ENCODE measurements around the gene LCN9. TPM values are rescaled to one million over a fixed set of nuclear protein-coding genes. Genes with fewer than 3 reads are reported as not detected.

LCN9 gene
- total and polyA plus RNA-seq, 9 donors = not detected

GRCh38 chr9:135708164-135708563 lies 45.1 kb downstream of the LCN9 start:
- H3K36me3 ChIP-seq = no peaks in the 10 kb centered on the region
- TF ChIP-seq CTCF (IDR thresholded peaks at IDR 0.05) = no peak
- no peak for TF ChIP-seq POLR2A (IDR thresholded peaks at IDR 0.05)
- no peak for TF ChIP-seq EP300 (IDR thresholded peaks at IDR 0.05)
- no peak overlapping the region for H3K4me3 ChIP-seq
- no peaks in the 10 kb centered on the region for H3K9me3 ChIP-seq
- 84 to 89% (median 85%) methylated on average over 4 of the region's 4 CpGs for WGBS, 3 donors
- H3K4me1 ChIP-seq (ENCODE audit: insufficient read depth) = peaks cover 29% of the 10 kb centered on the region
- H3K27ac ChIP-seq = no peak overlapping the region
- no peaks in the 10 kb centered on the region for H3K27me3 ChIP-seq
- intact Hi-C loops (cut with DNase I) = loop anchor here in 3 of 4 donors (10.0 kb wide), 3 partner anchors 103 to 417 kb away; partner anchors contain the start of gene UBAC1 (in 1 of the 3)
- no peak for DNase-seq

GRCh38 chr9:135711391-135711790 lies 48.3 kb downstream of the LCN9 start:
- Histone ChIP-seq H3K27ac (no peak overlapping the region), H3K27me3 (no peaks in the 10 kb centered on the region), H3K4me3 (no peak overlapping the region), H3K4me1 (ENCODE audit: insufficient read depth) (peaks cover 31% of the 10 kb centered on the region), H3K36me3 (no peaks in the 10 kb centered on the region), H3K9me3 (no peaks in the 10 kb centered on the region)
- no peak for DNase-seq
- 83 to 91% (median 84%) methylated on average over 12 of the region's 12 CpGs for WGBS, 3 donors
- intact Hi-C loops (cut with DNase I) = no loop called here
- no peak for TF ChIP-seq EP300 (IDR thresholded peaks at IDR 0.05)
- TF ChIP-seq POLR2A (IDR thresholded peaks at IDR 0.05) = no peak
- no peak for TF ChIP-seq CTCF (IDR thresholded peaks at IDR 0.05)

- Histone ChIP-seq H3K36me3 (no peaks in the 10 kb centered on the region), H3K27ac (peak overlapping the region in 1 of 2 donors; percentile 56), H3K4me3 (no peak overlapping the region), H3K4me1 (ENCODE audit: insufficient read depth) (peaks cover 31% of the 10 kb centered on the region), H3K9me3 (no peaks in the 10 kb centered on the region), H3K27me3 (no peaks in the 10 kb centered on the region)
- WGBS, 3 donors = 76 to 87% (median 79%) methylated on average over 10 of the region's 10 CpGs
- intact Hi-C loops (cut with DNase I) = no loop called here
- TF ChIP-seq EP300 (IDR thresholded peaks at IDR 0.05) (no peak), POLR2A (IDR thresholded peaks at IDR 0.05) (no peak), CTCF (IDR thresholded peaks at IDR 0.05) (no peak)
- DNase-seq = no peak
Observed at GRCh38 chr9:135711881-135712280, 48.8 kb downstream of the LCN9 start.

GRCh38 chr9:135712613-135713295 lies 49.6 kb downstream of the LCN9 start:
- Histone ChIP-seq H3K4me1 (ENCODE audit: insufficient read depth) (peaks cover 23% of the 10 kb centered on the region), H3K4me3 (no peak overlapping the region), H3K27ac (peak overlapping the region in 1 of 2 donors; percentile 56), H3K36me3 (no peaks in the 10 kb centered on the region), H3K27me3 (no peaks in the 10 kb centered on the region), H3K9me3 (no peaks in the 10 kb centered on the region)
- intact Hi-C loops (cut with DNase I) = no loop called here
- TF ChIP-seq CTCF (IDR thresholded peaks at IDR 0.05) = no peak
- TF ChIP-seq POLR2A (IDR thresholded peaks at IDR 0.05) = no peak
- no peak for TF ChIP-seq EP300 (IDR thresholded peaks at IDR 0.05)
- peak; percentile 74 to 91 (median 84) for DNase-seq
- 6 to 18% (median 11%) methylated on average over 14 to 16 of the region's 16 CpGs for WGBS, 3 donors
